ENCODE measurements around the gene SMC6. TPM values are rescaled to one million over a fixed set of nuclear protein-coding genes. Genes with fewer than 3 reads are reported as not detected.

The SMC6 gene
- polyA plus RNA-seq, 3 donors: 3.8 to 6.1 (median 5.1) TPM

DNA sequence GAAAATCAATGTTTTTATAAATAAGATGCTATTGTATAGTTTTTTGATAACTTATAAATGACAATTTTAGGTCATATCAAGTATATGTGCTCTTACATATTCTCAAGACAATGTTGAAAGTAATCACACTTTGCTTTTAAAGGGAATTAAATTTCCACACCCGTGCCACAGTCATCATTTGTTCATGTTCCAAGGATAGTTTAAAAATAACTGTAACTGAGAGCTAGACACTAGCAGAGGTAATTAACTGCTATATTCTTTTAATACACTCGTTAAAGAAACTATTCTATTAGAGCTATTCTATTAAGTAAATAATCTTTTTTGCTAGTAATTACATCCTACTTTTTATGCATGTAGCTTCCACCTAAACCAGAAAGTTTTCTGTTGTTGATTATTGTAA is 18.3 kb upstream of the SMC6 start:
- intact Hi-C loops (cut with micrococcal nuclease): no loop called here
- Histone ChIP-seq H2AFZ (ENCODE audit: insufficient read depth, low read depth, low read length, poor library complexity, severe bottlenecking) (no peak overlapping the region), H4K20me1 (ENCODE audit: insufficient read depth, low read length) (no peaks in the 10 kb centered on the region), H3K79me2 (ENCODE audit: insufficient read depth, low read length) (no peaks in the 10 kb centered on the region), H3K9ac (ENCODE audit: insufficient read depth, low read length, poor library complexity, severe bottlenecking) (no peak overlapping the region), H3K27me3 (ENCODE audit: control insufficient read depth in 2 of 2, insufficient read depth in 2 of 2, low read length in 2 of 2) (no peaks in the 10 kb centered on the region), H3K4me2 (replicated peaks; ENCODE audit: extremely low read depth, low read length, poor library complexity, severe bottlenecking) (no peak overlapping the region), H3K36me3 (replicated peaks in 1 of 2; ENCODE audit: control insufficient read depth in 1 of 2, insufficient read depth in 2 of 2, low read length in 2 of 2) (peaks cover 45 to 68% of the 10 kb centered on the region in 2 donors), H3K27ac (ENCODE audit: low read depth in 1 of 2, low read length in 2 of 2) (no peak overlapping the region), H3K9me3 (replicated peaks in 1 of 2; ENCODE audit: control insufficient read depth in 1 of 2, insufficient read depth in 1 of 2, low read length in 2 of 2) (no peaks in the 10 kb centered on the region), H3K4me3 (replicated peaks in 1 of 3; ENCODE audit: low read depth in 2 of 3, low read length in 3 of 3) (no peak overlapping the region), H3K4me1 (ENCODE audit: control insufficient read depth in 1 of 2, insufficient read depth in 2 of 2, low read length in 2 of 2) (no peaks in the 10 kb centered on the region)
- no CpG with 5 or more reads among the region's 2 CpGs for WGBS (ENCODE audit: insufficient coverage)
- TF ChIP-seq CTCF (IDR thresholded peaks at IDR 0.05): no peak
- no peaks in the 10 kb centered on the region for H3K27me3 Mint-ChIP-seq (ENCODE audit: low read depth in 3 of 3)
- H3K36me3 Mint-ChIP-seq: peaks cover 41 to 49% of the 10 kb centered on the region in 2 donors
- DNase-seq: no peak
- no peaks in the 10 kb centered on the region for H3K4me1 Mint-ChIP-seq
- no peak overlapping the region for H3K27ac Mint-ChIP-seq
- H3K4me3 Mint-ChIP-seq: no peak overlapping the region
- H3K9me3 Mint-ChIP-seq: no peaks in the 10 kb centered on the region

GRCh38 chr2:17768894-17769293 is 15.3 kb upstream of the SMC6 start:
- H3K36me3 ChIP-seq (replicated peaks in 1 of 2; ENCODE audit: control insufficient read depth in 1 of 2, insufficient read depth in 2 of 2, low read length in 2 of 2): peaks cover 42 to 60% of the 10 kb centered on the region in 2 donors
- no peak for DNase-seq
- H2AFZ ChIP-seq (ENCODE audit: insufficient read depth, low read depth, low read length, poor library complexity, severe bottlenecking): no peak overlapping the region
- H3K36me3 Mint-ChIP-seq: peaks cover 26 to 35% of the 10 kb centered on the region in 2 donors
- no peak overlapping the region for H3K4me3 ChIP-seq (replicated peaks in 1 of 3; ENCODE audit: low read depth in 2 of 3, low read length in 3 of 3)
- H3K4me1 ChIP-seq (ENCODE audit: control insufficient read depth in 1 of 2, insufficient read depth in 2 of 2, low read length in 2 of 2): peaks cover 0 to 2% of the 10 kb centered on the region in 2 donors
- H3K27me3 Mint-ChIP-seq (ENCODE audit: low read depth in 3 of 3): no peaks in the 10 kb centered on the region
- H3K27me3 ChIP-seq (ENCODE audit: control insufficient read depth in 2 of 2, insufficient read depth in 2 of 2, low read length in 2 of 2): no peaks in the 10 kb centered on the region
- no peak overlapping the region for H3K4me2 ChIP-seq (replicated peaks; ENCODE audit: extremely low read depth, low read length, poor library complexity, severe bottlenecking)
- peaks cover 3% of the 10 kb centered on the region for H3K79me2 ChIP-seq (ENCODE audit: insufficient read depth, low read length)
- H3K27ac ChIP-seq (ENCODE audit: low read depth in 1 of 2, low read length in 2 of 2): no peak overlapping the region
- no peaks in the 10 kb centered on the region for H3K9me3 ChIP-seq (replicated peaks in 1 of 2; ENCODE audit: control insufficient read depth in 1 of 2, insufficient read depth in 1 of 2, low read length in 2 of 2)
- no peak overlapping the region for H3K9ac ChIP-seq (ENCODE audit: insufficient read depth, low read length, poor library complexity, severe bottlenecking)
- no peak for TF ChIP-seq CTCF (IDR thresholded peaks at IDR 0.05)
- no peak overlapping the region for H3K27ac Mint-ChIP-seq
- no peak overlapping the region for H3K4me3 Mint-ChIP-seq
- intact Hi-C loops (cut with micrococcal nuclease): no loop called here
- no peaks in the 10 kb centered on the region for H4K20me1 ChIP-seq (ENCODE audit: insufficient read depth, low read length)
- no peaks in the 10 kb centered on the region for H3K9me3 Mint-ChIP-seq
- WGBS (ENCODE audit: insufficient coverage): 67% methylated on average over 4 of the region's 4 CpGs
- H3K4me1 Mint-ChIP-seq: peaks cover 2% of the 10 kb centered on the region

All from CD14-positive monocyte (primary cell).